ENCODE measurements around the gene TRIM47.

- TF ChIP-seq CTCF (IDR thresholded peaks at IDR 0.05) (no peak), POLR2A (IDR thresholded peaks at IDR 0.05) (no peak)
Measured at GRCh38 chr17:75836605-75837004, 41.8 kb downstream of the TRIM47 start.

Measured in lower leg skin (tissue), 3 donors.